Erythroblast (primary cell): ENCODE results near the gene HTR7.

Experiments used
- GATA1 ChIP-seq: IDR thresholded peaks from 2 replicates; pipeline ENCODE4 v1.6.1; 2011; ENCODE audit warnings: low read depth, mild to moderate bottlenecking, control low read depth, low read length, moderate library complexity
- POLR2A ChIP-seq: IDR thresholded peaks from 2 replicates; pipeline ENCODE4 v1.6.1; 2011; ENCODE audit warnings: mild to moderate bottlenecking, low read length

GRCh38 chr10:90804354-90804753, 53.5 kb downstream of the HTR7 start:
- no peak for TF ChIP-seq POLR2A
- TF ChIP-seq GATA1 = no peak
